ENCODE results near the gene HS3ST3A1. TPM values are rescaled to one million over a fixed set of nuclear protein-coding genes. Genes with fewer than 3 reads are reported as not detected.

The HS3ST3A1 gene
- polyA plus RNA-seq, 3 donors: 0.20 TPM; not detected in 2

DNA sequence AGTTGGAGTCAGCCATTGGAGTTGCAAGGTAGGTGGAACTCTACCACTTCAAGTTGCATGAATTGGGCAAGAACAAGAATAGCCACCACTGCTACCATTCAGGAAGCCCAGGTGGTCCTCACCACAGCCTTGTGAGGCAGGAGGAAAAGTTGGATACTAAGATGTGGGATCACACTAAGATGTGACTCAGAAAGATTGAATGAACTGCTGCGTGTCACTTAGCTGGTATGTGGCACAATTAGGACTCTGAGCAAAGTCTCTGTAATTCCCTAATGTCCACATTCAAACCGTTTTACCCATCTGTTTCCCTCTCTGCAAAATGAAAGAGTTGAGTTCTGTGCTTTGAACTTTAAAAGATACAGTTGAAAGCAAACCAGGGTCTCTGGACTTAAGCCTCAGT is 44.7 kb upstream of the HS3ST3A1 start:
- intact Hi-C loops (cut with micrococcal nuclease): no loop called here
- Histone ChIP-seq H3K36me3 (replicated peaks in 1 of 2; ENCODE audit: control insufficient read depth in 1 of 2, insufficient read depth in 2 of 2, low read length in 2 of 2) (no peaks in the 10 kb centered on the region), H3K79me2 (ENCODE audit: insufficient read depth, low read length) (no peaks in the 10 kb centered on the region), H3K4me1 (ENCODE audit: control insufficient read depth in 1 of 2, insufficient read depth in 2 of 2, low read length in 2 of 2) (no peaks in the 10 kb centered on the region), H2AFZ (ENCODE audit: insufficient read depth, low read depth, low read length, poor library complexity, severe bottlenecking) (no peak overlapping the region), H3K27ac (ENCODE audit: low read depth in 1 of 2, low read length in 2 of 2) (no peak overlapping the region), H3K4me3 (replicated peaks in 1 of 3; ENCODE audit: low read depth in 2 of 3, low read length in 3 of 3) (no peak overlapping the region), H3K27me3 (ENCODE audit: control insufficient read depth in 2 of 2, insufficient read depth in 2 of 2, low read length in 2 of 2) (no peaks in the 10 kb centered on the region), H3K4me2 (replicated peaks; ENCODE audit: extremely low read depth, low read length, poor library complexity, severe bottlenecking) (no peak overlapping the region), H3K9me3 (replicated peaks in 1 of 2; ENCODE audit: control insufficient read depth in 1 of 2, insufficient read depth in 1 of 2, low read length in 2 of 2) (no peaks in the 10 kb centered on the region), H3K9ac (ENCODE audit: insufficient read depth, low read length, poor library complexity, severe bottlenecking) (no peak overlapping the region), H4K20me1 (ENCODE audit: insufficient read depth, low read length) (no peaks in the 10 kb centered on the region)
- Mint-ChIP-seq H3K27ac (peak overlapping the region in 1 of 7 donors; percentile 38), H3K4me1 (no peaks in the 10 kb centered on the region), H3K36me3 (no peaks in the 10 kb centered on the region), H3K9me3 (peaks cover 0 to 9% (median 0%) of the 10 kb centered on the region in 7 donors), H3K4me3 (no peak overlapping the region), H3K27me3 (ENCODE audit: low read depth in 3 of 3) (peaks cover 0 to 3% (median 0%) of the 10 kb centered on the region in 3 donors)
- WGBS (ENCODE audit: insufficient coverage): no CpG with 5 or more reads among the region's 2 CpGs
- DNase-seq: no peak
- TF ChIP-seq, protein P1, sequence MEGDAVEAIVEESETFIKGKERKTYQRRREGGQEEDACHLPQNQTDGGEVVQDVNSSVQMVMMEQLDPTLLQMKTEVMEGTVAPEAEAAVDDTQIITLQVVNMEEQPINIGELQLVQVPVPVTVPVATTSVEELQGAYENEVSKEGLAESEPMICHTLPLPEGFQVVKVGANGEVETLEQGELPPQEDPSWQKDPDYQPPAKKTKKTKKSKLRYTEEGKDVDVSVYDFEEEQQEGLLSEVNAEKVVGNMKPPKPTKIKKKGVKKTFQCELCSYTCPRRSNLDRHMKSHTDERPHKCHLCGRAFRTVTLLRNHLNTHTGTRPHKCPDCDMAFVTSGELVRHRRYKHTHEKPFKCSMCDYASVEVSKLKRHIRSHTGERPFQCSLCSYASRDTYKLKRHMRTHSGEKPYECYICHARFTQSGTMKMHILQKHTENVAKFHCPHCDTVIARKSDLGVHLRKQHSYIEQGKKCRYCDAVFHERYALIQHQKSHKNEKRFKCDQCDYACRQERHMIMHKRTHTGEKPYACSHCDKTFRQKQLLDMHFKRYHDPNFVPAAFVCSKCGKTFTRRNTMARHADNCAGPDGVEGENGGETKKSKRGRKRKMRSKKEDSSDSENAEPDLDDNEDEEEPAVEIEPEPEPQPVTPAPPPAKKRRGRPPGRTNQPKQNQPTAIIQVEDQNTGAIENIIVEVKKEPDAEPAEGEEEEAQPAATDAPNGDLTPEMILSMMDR (IDR thresholded peaks at IDR 0.05): no peak

DNA sequence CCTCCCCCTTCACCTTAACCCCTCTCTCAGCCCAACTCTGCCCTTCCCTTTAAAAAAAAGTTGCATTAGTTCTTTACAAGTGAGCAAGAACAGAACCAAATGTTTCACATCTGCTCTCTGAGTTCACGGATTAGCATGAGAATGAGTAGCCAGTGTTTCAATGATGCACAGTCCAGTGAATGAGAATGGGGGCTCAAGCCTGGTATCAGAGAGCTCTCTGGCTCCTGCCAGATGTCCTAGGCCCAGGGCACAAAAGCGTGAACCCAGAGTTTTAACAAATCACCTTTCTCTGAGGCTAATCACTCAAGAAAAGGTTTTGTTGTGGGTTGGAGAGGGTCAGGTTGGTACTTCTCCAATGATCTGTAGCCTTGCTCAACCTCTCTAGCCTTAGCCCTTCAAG is 41.5 kb upstream of the HS3ST3A1 start:
- no peak overlapping the region for H3K9ac ChIP-seq (ENCODE audit: insufficient read depth, low read length, poor library complexity, severe bottlenecking)
- no peak for DNase-seq
- H3K4me1 Mint-ChIP-seq: no peaks in the 10 kb centered on the region
- no peaks in the 10 kb centered on the region for H3K9me3 ChIP-seq (replicated peaks in 1 of 2; ENCODE audit: control insufficient read depth in 1 of 2, insufficient read depth in 1 of 2, low read length in 2 of 2)
- H3K27me3 Mint-ChIP-seq (ENCODE audit: low read depth in 3 of 3): peaks cover 0 to 3% (median 0%) of the 10 kb centered on the region in 3 donors
- H3K36me3 Mint-ChIP-seq: no peaks in the 10 kb centered on the region
- no peak overlapping the region for H3K27ac ChIP-seq (ENCODE audit: low read depth in 1 of 2, low read length in 2 of 2)
- intact Hi-C loops (cut with micrococcal nuclease): no loop called here
- 100% methylated on average over 1 of the region's 2 CpGs for WGBS (ENCODE audit: insufficient coverage)
- no peaks in the 10 kb centered on the region for H3K36me3 ChIP-seq (replicated peaks in 1 of 2; ENCODE audit: control insufficient read depth in 1 of 2, insufficient read depth in 2 of 2, low read length in 2 of 2)
- no peak overlapping the region for H3K27ac Mint-ChIP-seq
- no peaks in the 10 kb centered on the region for H3K27me3 ChIP-seq (ENCODE audit: control insufficient read depth in 2 of 2, insufficient read depth in 2 of 2, low read length in 2 of 2)
- no peak overlapping the region for H3K4me3 ChIP-seq (replicated peaks in 1 of 3; ENCODE audit: low read depth in 2 of 3, low read length in 3 of 3)
- no peak overlapping the region for H3K4me2 ChIP-seq (replicated peaks; ENCODE audit: extremely low read depth, low read length, poor library complexity, severe bottlenecking)
- H3K9me3 Mint-ChIP-seq: peaks cover 0 to 5% (median 0%) of the 10 kb centered on the region in 7 donors
- no peaks in the 10 kb centered on the region for H3K79me2 ChIP-seq (ENCODE audit: insufficient read depth, low read length)
- H4K20me1 ChIP-seq (ENCODE audit: insufficient read depth, low read length): no peaks in the 10 kb centered on the region
- no peak overlapping the region for H3K4me3 Mint-ChIP-seq
- no peak overlapping the region for H2AFZ ChIP-seq (ENCODE audit: insufficient read depth, low read depth, low read length, poor library complexity, severe bottlenecking)
- H3K4me1 ChIP-seq (ENCODE audit: control insufficient read depth in 1 of 2, insufficient read depth in 2 of 2, low read length in 2 of 2): no peaks in the 10 kb centered on the region
- TF ChIP-seq, protein P1 (IDR thresholded peaks at IDR 0.05): no peak

Measured in CD14-positive monocyte (primary cell).